WERI-Rb-1 (cell line): ENCODE measurements around the gene IRX6.
A peak's percentile ranks its signal among the peaks of the same experiment; 100 is the strongest.

ENCODE experiments used
- DNase-seq: peaks from one replicate; pipeline ENCODE4 v3.0.0-alpha.2; 2020
- H3K27ac ChIP-seq: fragments of 250-450 bp; sonication (Bioruptor Pico); 2 replicates; pipeline ENCODE4 v1.5.1; 2020; ENCODE audit warnings: mild to moderate bottlenecking, moderate library complexity
- H3K27me3 ChIP-seq: fragments of 250-450 bp; sonication (Bioruptor Pico); 2 replicates; pipeline ENCODE4 v1.5.1; 2021; ENCODE audit warnings: mild to moderate bottlenecking, low read depth, moderate library complexity; ENCODE audit not compliant: insufficient read depth, severe bottlenecking
- H3K36me3 ChIP-seq: fragments of 250-450 bp; sonication (Bioruptor Pico); 2 replicates; pipeline ENCODE4 v1.5.1; 2020; ENCODE audit warnings: mild to moderate bottlenecking, moderate library complexity
- H3K4me3 ChIP-seq: 2 replicates; pipeline ENCODE4 v1.5.1; 2011; ENCODE audit warnings: low read depth, mild to moderate bottlenecking, control low read depth, low read length
- H3K9me3 ChIP-seq: fragments of 250-450 bp; sonication (Bioruptor Pico); 2 replicates; pipeline ENCODE4 v1.5.1; 2021; ENCODE audit warnings: mild to moderate bottlenecking, moderate library complexity; ENCODE audit not compliant: severe bottlenecking
- TF ChIP-seq, protein P1 (sequence below): IDR thresholded peaks from 2 replicates; pipeline ENCODE4 v1.5.1; 2011; ENCODE audit warnings: low read depth, mild to moderate bottlenecking, control low read depth, inconsistent platforms, low read length

The IRX6 gene

DNA sequence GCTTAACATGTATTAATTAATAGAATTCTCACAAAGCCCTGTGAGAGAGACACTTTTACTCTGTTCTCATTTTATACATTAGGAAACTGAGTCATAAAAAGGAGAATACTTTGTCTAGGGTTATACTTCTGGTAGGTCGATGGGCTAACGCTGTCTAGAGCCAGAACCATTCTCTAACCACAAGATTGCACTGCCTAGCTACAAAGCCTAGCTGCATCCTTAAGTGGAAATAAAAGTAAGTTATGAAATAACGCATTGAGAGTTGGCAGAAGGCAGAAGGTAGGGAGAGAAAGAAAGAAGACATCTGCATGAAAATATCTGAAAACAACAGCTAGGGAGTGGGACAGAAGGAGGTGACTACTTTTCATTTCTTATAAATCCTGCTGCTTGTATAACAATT, 33.2 kb downstream of the IRX6 start:
- TF ChIP-seq, protein P1, sequence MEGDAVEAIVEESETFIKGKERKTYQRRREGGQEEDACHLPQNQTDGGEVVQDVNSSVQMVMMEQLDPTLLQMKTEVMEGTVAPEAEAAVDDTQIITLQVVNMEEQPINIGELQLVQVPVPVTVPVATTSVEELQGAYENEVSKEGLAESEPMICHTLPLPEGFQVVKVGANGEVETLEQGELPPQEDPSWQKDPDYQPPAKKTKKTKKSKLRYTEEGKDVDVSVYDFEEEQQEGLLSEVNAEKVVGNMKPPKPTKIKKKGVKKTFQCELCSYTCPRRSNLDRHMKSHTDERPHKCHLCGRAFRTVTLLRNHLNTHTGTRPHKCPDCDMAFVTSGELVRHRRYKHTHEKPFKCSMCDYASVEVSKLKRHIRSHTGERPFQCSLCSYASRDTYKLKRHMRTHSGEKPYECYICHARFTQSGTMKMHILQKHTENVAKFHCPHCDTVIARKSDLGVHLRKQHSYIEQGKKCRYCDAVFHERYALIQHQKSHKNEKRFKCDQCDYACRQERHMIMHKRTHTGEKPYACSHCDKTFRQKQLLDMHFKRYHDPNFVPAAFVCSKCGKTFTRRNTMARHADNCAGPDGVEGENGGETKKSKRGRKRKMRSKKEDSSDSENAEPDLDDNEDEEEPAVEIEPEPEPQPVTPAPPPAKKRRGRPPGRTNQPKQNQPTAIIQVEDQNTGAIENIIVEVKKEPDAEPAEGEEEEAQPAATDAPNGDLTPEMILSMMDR: no peak

DNA sequence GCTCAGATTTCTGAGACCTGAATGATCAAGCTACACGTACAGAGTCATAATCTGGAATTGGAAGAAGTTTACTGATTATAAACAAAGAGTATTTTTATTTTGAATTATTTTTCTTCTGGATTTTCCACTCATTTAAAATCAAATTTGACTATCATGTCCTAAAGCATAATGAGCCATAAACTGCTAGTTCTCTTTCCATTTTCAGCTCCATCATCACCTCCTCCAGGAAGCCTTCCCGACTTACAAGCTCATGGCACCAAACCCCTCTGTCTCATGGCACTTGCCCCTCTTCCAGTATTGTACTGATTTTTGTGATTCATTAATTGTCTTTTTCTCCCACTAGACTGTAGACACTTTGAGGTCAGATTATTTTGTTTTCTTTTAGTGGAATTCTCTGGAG, 35.9 kb downstream of the IRX6 start:
- H3K9me3 ChIP-seq: no peaks in the 10 kb centered on the region
- no peak overlapping the region for H3K4me3 ChIP-seq
- no peaks in the 10 kb centered on the region for H3K27me3 ChIP-seq
- no peak for DNase-seq
- TF ChIP-seq, protein P1: no peak
- no peak overlapping the region for H3K27ac ChIP-seq
- H3K36me3 ChIP-seq: no peaks in the 10 kb centered on the region

More for the DNA sequence above, 33.2 kb downstream of the IRX6 start:
- DNase-seq: no peak
- Histone ChIP-seq H3K27ac (no peak overlapping the region), H3K36me3 (no peaks in the 10 kb centered on the region), H3K27me3 (no peaks in the 10 kb centered on the region), H3K9me3 (no peaks in the 10 kb centered on the region), H3K4me3 (no peak overlapping the region)

DNA sequence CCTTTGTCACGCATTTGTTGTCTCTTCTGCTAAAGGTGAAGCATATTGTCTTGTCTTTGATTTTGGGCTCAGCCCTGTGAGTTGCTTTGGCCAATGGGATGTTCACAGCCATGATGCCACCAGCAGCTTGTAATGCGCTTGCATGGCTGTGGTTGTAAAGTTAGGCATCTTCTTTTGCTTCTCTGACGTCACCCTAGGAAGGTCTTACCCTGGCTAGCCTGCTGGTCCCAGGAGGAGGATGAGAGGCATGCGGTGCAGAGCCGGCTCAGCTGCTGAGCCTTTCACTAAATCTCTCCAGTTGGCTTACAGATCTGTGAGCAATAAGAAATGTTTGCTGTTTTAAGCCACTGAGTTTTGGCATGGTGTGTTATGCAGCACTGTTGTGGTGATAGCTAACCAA, 40.8 kb downstream of the IRX6 start:
- Histone ChIP-seq H3K4me3 (no peak overlapping the region), H3K36me3 (no peaks in the 10 kb centered on the region), H3K27ac (no peak overlapping the region), H3K27me3 (no peaks in the 10 kb centered on the region), H3K9me3 (no peaks in the 10 kb centered on the region)
- TF ChIP-seq, protein P1: no peak
- DNase-seq: peak; percentile 39

DNA sequence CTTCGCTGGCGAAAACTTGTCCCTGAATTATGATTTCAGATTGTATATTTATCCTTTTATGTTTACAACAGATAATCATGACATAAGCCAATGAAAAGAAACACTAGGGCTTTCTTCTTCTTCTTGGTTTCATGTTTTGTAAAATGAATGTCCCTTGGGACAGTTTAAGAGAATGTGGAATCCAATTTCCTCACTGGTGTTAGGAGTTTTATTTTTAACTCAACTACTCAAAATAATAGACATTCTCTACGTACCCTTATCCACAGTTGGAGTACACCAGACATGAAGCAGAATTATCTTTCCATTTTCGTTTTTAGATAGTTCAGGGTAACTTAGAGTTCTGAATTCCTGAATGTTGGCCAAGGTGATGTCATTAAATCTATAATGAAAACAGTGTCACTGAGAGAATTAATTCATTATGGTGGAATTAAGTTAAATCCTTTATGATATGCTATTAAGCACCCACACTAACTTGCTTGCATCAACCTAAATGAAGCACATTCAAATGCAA, 43.4 kb downstream of the IRX6 start:
- TF ChIP-seq, protein P1: no peak

DNA sequence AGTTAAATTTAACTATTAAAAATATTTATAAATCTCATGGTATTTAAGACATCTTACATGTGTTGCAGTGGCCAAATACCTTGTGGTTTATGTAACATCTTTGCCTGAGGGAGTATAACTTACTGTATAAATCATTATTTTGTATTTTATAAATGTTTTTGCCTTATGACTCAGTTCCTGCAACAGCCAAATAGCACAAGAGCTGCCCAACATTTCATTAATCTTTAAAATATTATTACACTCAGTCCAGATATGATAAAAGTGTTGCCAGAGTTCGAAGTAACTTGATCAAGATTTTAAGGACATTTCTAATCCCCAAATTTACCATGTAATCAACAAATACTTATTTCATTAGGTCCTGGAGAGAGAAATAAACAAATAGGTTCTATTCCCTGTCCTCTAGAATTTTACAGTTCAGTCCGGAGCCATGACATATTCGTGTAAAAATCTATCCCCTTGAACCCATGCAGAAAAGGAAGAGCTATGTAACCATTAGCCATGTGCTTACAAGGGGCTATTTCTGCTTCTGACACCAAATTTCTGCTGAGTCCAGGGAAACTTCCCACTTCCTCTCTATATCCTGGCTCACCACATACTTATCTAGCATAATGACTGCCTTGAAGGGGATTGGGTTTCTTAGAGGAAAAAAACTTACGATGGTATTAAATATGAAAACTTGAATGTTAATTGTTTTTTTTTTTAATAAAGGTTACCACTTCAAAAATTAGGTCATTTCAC, 44.0 kb downstream of the IRX6 start:
- H3K27ac ChIP-seq: no peak overlapping the region
- no peaks in the 10 kb centered on the region for H3K36me3 ChIP-seq
- TF ChIP-seq, protein P1: no peak

More for the DNA sequence above, 43.4 kb downstream of the IRX6 start:
- no peaks in the 10 kb centered on the region for H3K36me3 ChIP-seq
- H3K9me3 ChIP-seq: no peaks in the 10 kb centered on the region
- no peak for DNase-seq
- no peak overlapping the region for H3K4me3 ChIP-seq
- no peak overlapping the region for H3K27ac ChIP-seq
- H3K27me3 ChIP-seq: peaks cover 3% of the 10 kb centered on the region

DNA sequence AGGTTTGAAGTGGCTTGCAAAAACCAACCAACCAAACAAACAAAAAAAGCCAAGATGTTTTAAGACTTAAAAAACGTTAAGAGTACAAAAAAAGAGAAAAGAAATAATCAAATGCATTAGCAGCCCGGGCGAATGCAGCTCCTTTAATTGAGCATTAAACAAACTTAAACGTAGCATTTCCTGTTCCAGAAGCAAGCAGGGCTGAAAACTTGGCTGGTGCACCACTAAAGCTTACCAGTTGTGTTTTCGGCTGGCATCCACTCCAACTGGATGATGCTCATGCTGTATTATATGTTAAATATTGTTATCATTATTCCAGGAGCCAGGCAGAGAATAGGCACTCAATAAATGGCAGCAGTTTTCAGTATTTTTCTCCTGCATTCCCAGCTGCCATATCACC, 45.1 kb downstream of the IRX6 start:
- H3K36me3 ChIP-seq: no peaks in the 10 kb centered on the region
- H3K4me3 ChIP-seq: no peak overlapping the region
- no peak overlapping the region for H3K27ac ChIP-seq
- peaks cover 3% of the 10 kb centered on the region for H3K27me3 ChIP-seq
- TF ChIP-seq, protein P1: no peak
- H3K9me3 ChIP-seq: no peaks in the 10 kb centered on the region
- DNase-seq: no peak

More for the DNA sequence above, 44.0 kb downstream of the IRX6 start:
- H3K9me3 ChIP-seq: no peaks in the 10 kb centered on the region
- peaks cover 3% of the 10 kb centered on the region for H3K27me3 ChIP-seq
- H3K4me3 ChIP-seq: no peak overlapping the region
- no peak for DNase-seq
